Liver (tissue), 9 donors: ENCODE measurements around the gene LAMC3. TPM values are rescaled to one million over a fixed set of nuclear protein-coding genes. Genes with fewer than 3 reads are reported as not detected.

ENCODE experiments used
- DNase-seq: peaks from one replicate; pipeline ENCODE4 v3.0.0-alpha.2; 2017; ENCODE audit warnings: low spot score
- H3K27ac ChIP-seq, 2 donors: one replicate each; pipeline ENCODE4 v1.7.0; 2013; ENCODE audit warnings: inconsistent platforms in 2 of 2, low read length in 2 of 2, control low read depth in 1 of 2, low read depth in 1 of 2, mild to moderate bottlenecking in 1 of 2
- H3K27me3 ChIP-seq, 4 donors: one replicate each; pipeline versions ENCODE4 v1.6.1 to v1.7.0; 2013; ENCODE audit warnings: low read length in 3 of 4, inconsistent platforms in 1 of 4, mild to moderate bottlenecking in 1 of 4, moderate library complexity in 1 of 4; ENCODE audit not compliant: control insufficient read depth in 4 of 4, insufficient read depth in 4 of 4
- H3K36me3 ChIP-seq, 4 donors: one replicate each; pipeline versions ENCODE4 v1.6.1 to v1.7.0; 2013; ENCODE audit warnings: low read length in 3 of 4, mild to moderate bottlenecking in 3 of 4, low read depth in 1 of 4, moderate library complexity in 1 of 4; ENCODE audit not compliant: control insufficient read depth in 4 of 4, insufficient read depth in 3 of 4
- H3K4me1 ChIP-seq, 4 donors: one replicate each; pipeline versions ENCODE4 v1.6.1 to v1.7.0; 2013; ENCODE audit warnings: low read length in 3 of 4, mild to moderate bottlenecking in 3 of 4, moderate library complexity in 1 of 4; ENCODE audit not compliant: control insufficient read depth in 4 of 4, insufficient read depth in 4 of 4
- H3K4me3 ChIP-seq, 3 donors: one replicate each; pipeline versions ENCODE4 v1.6.1 to v1.7.0; 2013; ENCODE audit warnings: low read length in 3 of 3, control low read depth in 1 of 3, low read depth in 1 of 3, mild to moderate bottlenecking in 1 of 3
- H3K9ac ChIP-seq, 2 donors: one replicate each; pipeline ENCODE4 v1.7.0; 2013; ENCODE audit warnings: low read length in 2 of 2, mild to moderate bottlenecking in 2 of 2, moderate library complexity in 2 of 2, control low read depth in 1 of 2, low read depth in 1 of 2
- H3K9me3 ChIP-seq, 4 donors: one replicate each; pipeline versions ENCODE4 v1.6.1 to v1.7.0; 2013; ENCODE audit warnings: low read length in 3 of 4; ENCODE audit not compliant: control insufficient read depth in 4 of 4
- EGR1 ChIP-seq, 2 donors: IDR thresholded peaks; 2 replicates each; pipeline ENCODE4 v1.6.1; 2016 to 2018; ENCODE audit warnings: antibody characterized with exemption in 2 of 2, low read depth in 2 of 2
- FOXA2 ChIP-seq: IDR thresholded peaks from 2 replicates; pipeline ENCODE4 v1.6.1; 2016; ENCODE audit warnings: antibody characterized with exemption
- GABPA ChIP-seq, 2 donors: IDR thresholded peaks in 1 of 2; conservative IDR thresholded peaks in 1 of 2; 2 replicates each; pipeline ENCODE4 v1.6.1; 2016; ENCODE audit warnings: antibody characterized with exemption in 2 of 2, mild to moderate bottlenecking in 1 of 2, moderate library complexity in 1 of 2
- HNF4A ChIP-seq, 2 donors: conservative IDR thresholded peaks; 2 replicates each; pipeline ENCODE4 v1.6.1; 2016; ENCODE audit warnings: antibody characterized with exemption in 2 of 2, mild to moderate bottlenecking in 2 of 2
- HNF4G ChIP-seq: IDR thresholded peaks from 2 replicates; pipeline ENCODE4 v1.6.1; 2016; ENCODE audit warnings: antibody characterized with exemption
- RAD21 ChIP-seq, 2 donors: IDR thresholded peaks; 2 replicates each; pipeline ENCODE4 v1.6.1; 2016; ENCODE audit warnings: antibody characterized with exemption in 2 of 2, mild to moderate bottlenecking in 2 of 2
- REST ChIP-seq: IDR thresholded peaks from 2 replicates; pipeline ENCODE4 v1.6.1; 2016; ENCODE audit warnings: antibody characterized with exemption, mild to moderate bottlenecking
- WGBS: extraction: QIAGEN DNeasy Blood & Tissue Kit; methylation state at CpG from one replicate; pipeline ENCODE4 v1.1.7; 2013; 5-methylcytosine and 5-hydroxymethylcytosine counted together
- polyA plus RNA-seq, 2 donors: library from polyadenylated mRNA; stranded (reverse) in 1 of 2; unstranded in 1 of 2; fragments of 200-250 nt in 1 of 2; fragments of >200 nt in 1 of 2; fragmentation: Nextera tagmentation in 1 of 2; extraction: Ambion mirVana in 1 of 2; gene quantifications; one replicate each; pipeline versions ENCODE4 v1.2.1 to v1.2.3, GENCODE V29; 2013 to 2015
- total RNA-seq, 2 donors: library from RNA; depleted of rRNA; stranded (reverse); fragments of >200 nt; gene quantifications; one replicate each; pipeline ENCODE4 v1.2.3, GENCODE V29; 2014
- TF ChIP-seq, protein P1 (sequence below): fragments of 150-350 bp; IDR thresholded peaks from 2 replicates; pipeline ENCODE4 v1.5.1; 2017; ENCODE audit warnings: improper control_type of control experiment, low read depth, low read length; ENCODE audit not compliant: missing input control
- TF ChIP-seq, protein P2 (sequence below): IDR thresholded peaks from 2 replicates; pipeline ENCODE4 v1.6.1; 2016; ENCODE audit warnings: antibody characterized with exemption
- TF ChIP-seq, protein P3 (sequence below): IDR thresholded peaks from 2 replicates; pipeline ENCODE4 v1.6.1; 2016; ENCODE audit warnings: antibody characterized with exemption
- donor health status: healthy.
- donor health status: healthy.
- donor health status: healthy.
- donor health status: healthy.
- donor health status: healthy.

The LAMC3 gene
- total and polyA plus RNA-seq, 4 donors: 1.4 to 5.9 (median 2.9) TPM

GRCh38 chr9:130975932-130976841, 32.8 kb upstream of the LAMC3 start:
- Histone ChIP-seq H3K9me3 (no peaks in the 10 kb centered on the region), H3K4me1 (no peaks in the 10 kb centered on the region), H3K9ac (no peak overlapping the region), H3K27ac (no peak overlapping the region), H3K27me3 (peaks cover 0 to 15% (median 0%) of the 10 kb centered on the region in 4 donors), H3K36me3 (no peaks in the 10 kb centered on the region), H3K4me3 (no peak overlapping the region)
- WGBS: 83% methylated on average over 13 of the region's 13 CpGs
- DNase-seq: no peak
- TF ChIP-seq REST (no peak), FOXA2 (no peak)

GRCh38 chr9:130977811-130978221, 31.2 kb upstream of the LAMC3 start:
- Histone ChIP-seq H3K27ac (no peak overlapping the region), H3K9me3 (no peaks in the 10 kb centered on the region), H3K36me3 (no peaks in the 10 kb centered on the region), H3K9ac (no peak overlapping the region), H3K4me3 (no peak overlapping the region), H3K4me1 (no peaks in the 10 kb centered on the region), H3K27me3 (peaks cover 0 to 6% (median 0%) of the 10 kb centered on the region in 4 donors)
- WGBS: 47% methylated on average over 16 of the region's 16 CpGs
- TF ChIP-seq FOXA2 (no peak), GABPA (IDR thresholded peaks at IDR 0.05 in 1 of 2, conservative IDR thresholded peaks at IDR 0.05 in 1 of 2) (no peak)
- DNase-seq: no peak

GRCh38 chr9:130979591-130980385, 29.2 kb upstream of the LAMC3 start:
- DNase-seq: no peak
- peaks cover 0 to 6% (median 0%) of the 10 kb centered on the region in 4 donors for H3K27me3 ChIP-seq

More at GRCh38 chr9:130979591-130980385, 29.2 kb upstream of the LAMC3 start:
- no peak overlapping the region for H3K27ac ChIP-seq
- H3K9ac ChIP-seq: no peak overlapping the region
- no peaks in the 10 kb centered on the region for H3K9me3 ChIP-seq
- no peaks in the 10 kb centered on the region for H3K36me3 ChIP-seq
- H3K4me1 ChIP-seq: no peaks in the 10 kb centered on the region
- H3K4me3 ChIP-seq: no peak overlapping the region
- TF ChIP-seq, protein P1, sequence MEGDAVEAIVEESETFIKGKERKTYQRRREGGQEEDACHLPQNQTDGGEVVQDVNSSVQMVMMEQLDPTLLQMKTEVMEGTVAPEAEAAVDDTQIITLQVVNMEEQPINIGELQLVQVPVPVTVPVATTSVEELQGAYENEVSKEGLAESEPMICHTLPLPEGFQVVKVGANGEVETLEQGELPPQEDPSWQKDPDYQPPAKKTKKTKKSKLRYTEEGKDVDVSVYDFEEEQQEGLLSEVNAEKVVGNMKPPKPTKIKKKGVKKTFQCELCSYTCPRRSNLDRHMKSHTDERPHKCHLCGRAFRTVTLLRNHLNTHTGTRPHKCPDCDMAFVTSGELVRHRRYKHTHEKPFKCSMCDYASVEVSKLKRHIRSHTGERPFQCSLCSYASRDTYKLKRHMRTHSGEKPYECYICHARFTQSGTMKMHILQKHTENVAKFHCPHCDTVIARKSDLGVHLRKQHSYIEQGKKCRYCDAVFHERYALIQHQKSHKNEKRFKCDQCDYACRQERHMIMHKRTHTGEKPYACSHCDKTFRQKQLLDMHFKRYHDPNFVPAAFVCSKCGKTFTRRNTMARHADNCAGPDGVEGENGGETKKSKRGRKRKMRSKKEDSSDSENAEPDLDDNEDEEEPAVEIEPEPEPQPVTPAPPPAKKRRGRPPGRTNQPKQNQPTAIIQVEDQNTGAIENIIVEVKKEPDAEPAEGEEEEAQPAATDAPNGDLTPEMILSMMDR: no peak
- TF ChIP-seq HNF4G: no peak
- TF ChIP-seq HNF4A (conservative IDR thresholded peaks at IDR 0.05): no peak
- TF ChIP-seq RAD21 (IDR thresholded peaks at IDR 0.05): no peak
- TF ChIP-seq, protein P2, sequence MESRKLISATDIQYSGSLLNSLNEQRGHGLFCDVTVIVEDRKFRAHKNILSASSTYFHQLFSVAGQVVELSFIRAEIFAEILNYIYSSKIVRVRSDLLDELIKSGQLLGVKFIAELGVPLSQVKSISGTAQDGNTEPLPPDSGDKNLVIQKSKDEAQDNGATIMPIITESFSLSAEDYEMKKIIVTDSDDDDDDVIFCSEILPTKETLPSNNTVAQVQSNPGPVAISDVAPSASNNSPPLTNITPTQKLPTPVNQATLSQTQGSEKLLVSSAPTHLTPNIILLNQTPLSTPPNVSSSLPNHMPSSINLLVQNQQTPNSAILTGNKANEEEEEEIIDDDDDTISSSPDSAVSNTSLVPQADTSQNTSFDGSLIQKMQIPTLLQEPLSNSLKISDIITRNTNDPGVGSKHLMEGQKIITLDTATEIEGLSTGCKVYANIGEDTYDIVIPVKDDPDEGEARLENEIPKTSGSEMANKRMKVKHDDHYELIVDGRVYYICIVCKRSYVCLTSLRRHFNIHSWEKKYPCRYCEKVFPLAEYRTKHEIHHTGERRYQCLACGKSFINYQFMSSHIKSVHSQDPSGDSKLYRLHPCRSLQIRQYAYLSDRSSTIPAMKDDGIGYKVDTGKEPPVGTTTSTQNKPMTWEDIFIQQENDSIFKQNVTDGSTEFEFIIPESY: no peak
- TF ChIP-seq FOXA2: no peak
- TF ChIP-seq, protein P3, sequence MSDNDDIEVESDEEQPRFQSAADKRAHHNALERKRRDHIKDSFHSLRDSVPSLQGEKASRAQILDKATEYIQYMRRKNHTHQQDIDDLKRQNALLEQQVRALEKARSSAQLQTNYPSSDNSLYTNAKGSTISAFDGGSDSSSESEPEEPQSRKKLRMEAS: no peak
- no peak for TF ChIP-seq EGR1 (IDR thresholded peaks at IDR 0.05; ENCODE audit: low read depth in 2 of 2)
- WGBS: 84% methylated on average over 20 of the region's 20 CpGs
